H1 (cell line): ENCODE results near the gene NEK11. TPM values are rescaled to one million over a fixed set of nuclear protein-coding genes. Genes with fewer than 3 reads are reported as not detected.

Experiments used
- ATF2 ChIP-seq: IDR thresholded peaks from 2 replicates; pipeline ENCODE4 v1.6.1; 2012; ENCODE audit warnings: low read length, inconsistent platforms
- CEBPB ChIP-seq: IDR thresholded peaks from 2 replicates; pipeline ENCODE4 v1.6.1; 2012; ENCODE audit warnings: low read depth, low read length
- CTCF ChIP-seq, 3 experiments: IDR thresholded peaks; 1 replicate in 2 of 3; 2 replicates in 1 of 3; pipeline versions ENCODE4 v1.5.1 to v1.6.1; 2011; ENCODE audit warnings: low read length in 3 of 3, mild to moderate bottlenecking in 3 of 3, inconsistent platforms in 2 of 3, low read depth in 1 of 3, moderate library complexity in 1 of 3; ENCODE audit not compliant: insufficient read depth in 1 of 3; ENCODE audit errors: control extremely low read depth in 1 of 3
- GTF2F1 ChIP-seq: IDR thresholded peaks from 2 replicates; pipeline ENCODE4 v1.6.1; 2012; ENCODE audit warnings: low read depth, low read length, improper control_type of control experiment, borderline replicate concordance
- HDAC6 ChIP-seq: IDR thresholded peaks from one replicate; pipeline ENCODE4 v1.7.1; 2012; ENCODE audit warnings: low read depth, mild to moderate bottlenecking, inconsistent platforms, low read length, moderate library complexity
- RXRA ChIP-seq: IDR thresholded peaks from 2 replicates; pipeline ENCODE4 v1.6.1; 2011; ENCODE audit warnings: low read depth, mild to moderate bottlenecking, low read length, moderate library complexity; ENCODE audit not compliant: insufficient read depth
- TEAD4 ChIP-seq: IDR thresholded peaks from 2 replicates; pipeline ENCODE4 v1.6.1; 2012; ENCODE audit warnings: low read depth, low read length, inconsistent platforms, mixed read lengths
- USF2 ChIP-seq: IDR thresholded peaks from 2 replicates; pipeline ENCODE4 v1.6.1; 2011; ENCODE audit warnings: low read length, improper control_type of control experiment
- polyA plus RNA-seq, 7 experiments: library from polyadenylated mRNA; depleted of rRNA in 3 of 7; stranded (reverse) in 5 of 7; unstranded in 2 of 7; fragments of >200 nt in 5 of 7; fragments of 200-250 nt in 2 of 7; gene quantifications; 1 replicate in 5 of 7; 2 replicates in 1 of 7; 4 replicates in 1 of 7; pipeline versions ENCODE4 v1.2.1 to v1.2.3, GENCODE V29; 2011 to 2013; ENCODE audit warnings: missing spikeins in 2 of 7, mixed read lengths in 2 of 7
- total RNA-seq: library from RNA; stranded (reverse); fragmentation: NEBNext Ultra II Directional; extraction: Animal tissue kit (Norgen Biotek cat#: 25700); gene quantifications from 2 replicates; pipeline ENCODE4 v1.2.1, GENCODE V29; 2021

NEK11 gene
- total and polyA plus RNA-seq, 2 of the 8 experiments (the other 6 are each of a cell fraction or from before 2014, with no cell fraction given) = 0.60 TPM; not detected in 1

GRCh38 chr3:131141770-131142169 is 115.1 kb downstream of the NEK11 start (continued):
- no peak for TF ChIP-seq CTCF (IDR thresholded peaks at IDR 0.05; ENCODE audit: control extremely low read depth in 1 of 3, insufficient read depth in 1 of 3, low read depth in 1 of 3, low read length in 3 of 3)
- TF ChIP-seq GTF2F1 = no peak
- no peak for TF ChIP-seq USF2
- TF ChIP-seq ATF2 = no peak
- TF ChIP-seq TEAD4 = no peak
- TF ChIP-seq RXRA = no peak
- no peak for TF ChIP-seq CEBPB
- no peak for TF ChIP-seq HDAC6
